GM10248 (cell line): ENCODE data around the gene RBPJL.

Source experiments
- CTCF ChIA-PET: fragments of 300-600 bp; sonication (Branson Sonifier 250); formaldehyde crosslinking; extraction: SDS; loops from one replicate; lab custom pipeline; 2021; ENCODE audit warnings: antibody characterized with exemption; lab: Yijun Ruan, JAX
- POLR2A ChIA-PET: fragments of 350-650 bp; sonication (Branson Sonifier 250); formaldehyde crosslinking; extraction: SDS; loops from one replicate; lab custom pipeline; 2020; ENCODE audit warnings: antibody characterized with exemption; lab: Yijun Ruan, JAX
- DNase-seq: peaks from one replicate; pipeline ENCODE4 v3.0.0; 2012; ENCODE audit errors: extremely low spot score
- CTCF ChIP-seq: IDR thresholded peaks from 2 replicates; pipeline ENCODE4 v1.5.1; 2012; ENCODE audit warnings: mild to moderate bottlenecking, low read depth; ENCODE audit errors: extremely low read depth, missing control alignments, control extremely low read depth

RBPJL gene

DNA sequence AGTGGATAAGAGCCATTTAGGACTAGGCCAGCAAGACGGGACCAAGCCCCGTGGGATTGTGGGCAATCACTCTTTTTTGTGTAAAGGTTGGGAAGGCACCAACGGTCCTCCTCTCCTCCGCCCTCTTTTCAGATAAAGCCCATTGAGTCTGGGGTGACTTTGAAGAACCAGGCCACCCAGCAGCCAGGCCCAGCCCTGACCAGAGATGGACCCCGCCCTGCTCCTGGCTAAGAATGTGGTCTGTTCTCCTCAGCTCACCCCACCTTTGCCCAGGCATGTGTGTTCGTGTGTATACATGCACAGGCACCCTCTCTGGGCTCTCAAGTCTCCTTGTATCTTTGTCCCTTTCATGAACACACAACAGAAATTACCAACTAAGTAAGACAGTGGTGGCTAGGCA is 32.4 kb downstream of the RBPJL start:
- ChIA-PET POLR2A (no interaction called here), CTCF (interaction anchor here (1.1 kb wide), 1 partner anchor 24 kb away, joined by 3 read pairs; the partner anchor contains the start of gene SYS1)
- TF ChIP-seq CTCF: no peak
- DNase-seq: no peak

DNA sequence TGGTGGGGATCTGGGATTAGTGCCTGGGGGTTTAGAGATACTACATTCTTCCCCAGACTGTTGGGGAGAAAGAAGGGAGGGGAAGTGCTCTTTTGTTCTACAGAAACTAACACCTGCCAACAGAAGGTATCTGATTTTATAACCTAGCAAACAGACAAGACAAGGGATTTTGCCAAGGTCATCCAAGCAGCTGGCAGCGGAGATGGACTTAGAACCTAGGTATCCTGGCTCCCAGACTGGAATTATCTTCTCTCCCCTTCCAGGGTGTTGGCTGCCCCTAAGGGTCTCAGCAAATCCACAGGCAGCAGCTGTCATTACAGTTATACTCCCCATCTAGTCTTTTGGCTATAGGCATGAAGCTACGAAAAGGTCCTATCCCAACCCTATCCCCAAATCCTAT is 33.2 kb downstream of the RBPJL start:
- no peak for DNase-seq
- POLR2A ChIA-PET: no interaction called here
- TF ChIP-seq CTCF: no peak
- CTCF ChIA-PET: interaction anchor here (1.2 to 1.4 kb wide), 3 partner anchors 20 to 34 kb away, joined by 3 to 7 read pairs (median 4); partner anchors contain the start of gene SYS1

DNA sequence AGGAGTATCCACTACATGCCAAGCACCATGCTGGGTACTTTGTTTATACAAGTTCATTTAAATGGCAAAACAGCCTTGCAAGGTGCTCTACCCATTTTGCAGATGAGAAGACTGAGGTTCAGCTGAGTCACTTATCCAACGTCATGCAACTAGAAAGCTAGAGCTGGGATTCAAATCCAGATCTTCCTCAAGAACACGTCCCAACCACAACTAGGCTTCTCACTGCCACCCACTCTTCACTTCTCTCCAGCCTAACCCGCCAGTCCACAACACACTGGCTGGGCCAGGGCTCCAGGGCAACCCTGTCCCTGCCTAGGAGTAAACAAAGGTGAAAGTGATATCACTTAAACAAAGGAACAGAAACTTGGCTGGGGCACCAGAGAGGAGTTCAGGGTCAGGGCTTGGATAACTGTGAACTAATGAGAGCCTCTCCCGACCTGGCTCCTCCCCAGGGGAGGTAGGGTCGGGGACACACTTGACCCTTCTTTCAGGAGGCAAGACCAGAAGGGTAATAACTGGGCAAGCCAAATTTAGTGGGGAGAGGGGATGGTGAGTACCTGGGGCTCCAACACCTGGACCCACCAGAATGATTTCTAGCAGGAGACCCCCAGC is 33.7 kb downstream of the RBPJL start:
- POLR2A ChIA-PET: no interaction called here
- CTCF ChIA-PET: interaction anchor here (1.2 to 1.4 kb wide), 3 partner anchors 19 to 33 kb away, joined by 3 to 7 read pairs (median 4); partner anchors contain the start of gene SYS1
- TF ChIP-seq CTCF: no peak
- DNase-seq: no peak

GRCh38 chr20:45340951-45341350 is 34.3 kb downstream of the RBPJL start:
- POLR2A ChIA-PET: no interaction called here
- CTCF ChIA-PET: interaction anchor here (0.7 to 1.4 kb wide), 3 partner anchors 22 to 430 kb away, joined by 3 to 5 read pairs (median 4); partner anchors contain the start of gene SYS1

GRCh38 chr20:45341579-45341938 is 34.9 kb downstream of the RBPJL start:
- ChIA-PET POLR2A (no interaction called here), CTCF (interaction anchor here (0.7 to 1.4 kb wide), 3 partner anchors 9 to 429 kb away, joined by 3 to 5 read pairs (median 4); no protein-coding TSS in a partner anchor)
- TF ChIP-seq CTCF: no peak
- no peak for DNase-seq

More at GRCh38 chr20:45340951-45341350, 34.3 kb downstream of the RBPJL start:
- no peak for TF ChIP-seq CTCF
- DNase-seq: no peak

DNA sequence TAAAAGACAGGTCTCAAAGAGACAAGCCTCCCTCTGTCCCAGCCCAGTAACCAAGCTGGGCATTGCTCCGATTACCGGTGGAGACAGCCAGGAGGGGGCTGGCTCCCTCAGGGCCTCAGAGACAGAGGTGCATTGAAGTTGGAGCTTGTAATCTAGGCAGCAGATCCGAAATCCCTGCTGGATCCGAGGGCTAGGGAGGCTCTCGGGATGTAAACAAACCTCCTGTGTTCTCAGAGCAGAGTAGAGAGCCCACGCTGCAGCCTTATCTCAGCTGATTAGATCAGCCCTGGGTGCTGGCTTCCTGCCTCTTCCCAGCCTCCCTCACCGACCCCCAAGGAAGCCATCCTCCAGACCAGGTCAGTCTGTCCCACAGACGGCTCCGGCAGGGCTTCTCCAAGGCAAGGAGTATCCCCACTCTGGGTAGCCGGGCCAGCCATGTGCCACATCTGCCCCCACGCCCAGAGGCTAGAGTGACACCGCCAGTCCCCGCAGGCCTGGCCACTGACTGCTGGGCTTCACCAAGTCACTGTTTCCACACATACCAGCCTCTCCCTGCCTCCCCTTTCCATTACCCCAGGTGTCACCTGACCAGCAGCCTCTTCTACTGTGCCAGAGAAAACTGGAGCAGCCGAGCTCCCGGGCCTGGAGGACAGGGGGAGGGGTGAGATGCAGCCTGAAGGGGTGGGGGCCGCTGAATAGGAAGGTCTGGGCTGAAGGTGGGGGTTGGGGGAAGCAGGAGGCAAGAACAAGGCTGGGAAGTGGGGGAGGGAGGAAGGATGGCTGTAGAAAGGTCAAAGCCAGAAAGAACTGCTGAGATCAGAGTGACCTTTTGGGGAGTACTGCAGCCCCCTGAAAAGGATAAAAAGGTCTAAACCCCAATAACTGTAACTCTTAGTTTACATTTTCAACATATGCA is 35.6 kb downstream of the RBPJL start:
- no peak for TF ChIP-seq CTCF
- no peak for DNase-seq
- ChIA-PET CTCF (interaction anchor here (0.8 to 1.4 kb wide), 3 partner anchors 10 to 95 kb away, joined by 3 to 5 read pairs (median 4); no protein-coding TSS in a partner anchor), POLR2A (no interaction called here)
